SJSA1 (cell line): ENCODE data around the gene TBC1D17. TPM values are rescaled to one million over a fixed set of nuclear protein-coding genes. Genes with fewer than 3 reads are reported as not detected.

Experiments
- DNase-seq, 2 experiments: peaks; one replicate each; pipeline ENCODE4 v3.0.0-alpha.2; 2015 to 2020; ENCODE audit warnings: low spot score in 2 of 2, low read depth in 1 of 2
- H3K27ac ChIP-seq: fragments of 250-450 bp; sonication (Bioruptor Pico); 2 replicates; pipeline ENCODE4 v1.5.1; 2020; ENCODE audit warnings: mild to moderate bottlenecking, moderate library complexity
- H3K27me3 ChIP-seq: fragments of 250-450 bp; sonication (Bioruptor Pico); replicated peaks from 2 replicates; pipeline ENCODE4 v1.5.1; 2020; ENCODE audit warnings: mild to moderate bottlenecking, moderate library complexity
- H3K36me3 ChIP-seq: fragments of 250-450 bp; sonication (Bioruptor Pico); 2 replicates; pipeline ENCODE4 v1.5.1; 2020; ENCODE audit warnings: mild to moderate bottlenecking
- H3K4me1 ChIP-seq: fragments of 250-450 bp; sonication (Bioruptor Pico); replicated peaks from 2 replicates; pipeline ENCODE4 v1.6.1; 2021; ENCODE audit warnings: mild to moderate bottlenecking
- H3K4me3 ChIP-seq: fragments of 250-450 bp; sonication (Bioruptor Pico); 2 replicates; pipeline ENCODE4 v1.5.1; 2020; ENCODE audit warnings: mild to moderate bottlenecking
- H3K9me3 ChIP-seq: fragments of 250-450 bp; sonication (Bioruptor Pico); replicated peaks from 2 replicates; pipeline ENCODE4 v1.5.1; 2020; ENCODE audit warnings: mild to moderate bottlenecking
- total RNA-seq: library from RNA; depleted of rRNA; stranded (reverse); fragments of >200 nt; shearing (Covaris generic); gene quantifications from 2 replicates; pipeline ENCODE4 v1.2.3, GENCODE V29; 2014

The TBC1D17 gene
- total RNA-seq, 1 experiment from 2014 or later: 3.9 TPM

DNA sequence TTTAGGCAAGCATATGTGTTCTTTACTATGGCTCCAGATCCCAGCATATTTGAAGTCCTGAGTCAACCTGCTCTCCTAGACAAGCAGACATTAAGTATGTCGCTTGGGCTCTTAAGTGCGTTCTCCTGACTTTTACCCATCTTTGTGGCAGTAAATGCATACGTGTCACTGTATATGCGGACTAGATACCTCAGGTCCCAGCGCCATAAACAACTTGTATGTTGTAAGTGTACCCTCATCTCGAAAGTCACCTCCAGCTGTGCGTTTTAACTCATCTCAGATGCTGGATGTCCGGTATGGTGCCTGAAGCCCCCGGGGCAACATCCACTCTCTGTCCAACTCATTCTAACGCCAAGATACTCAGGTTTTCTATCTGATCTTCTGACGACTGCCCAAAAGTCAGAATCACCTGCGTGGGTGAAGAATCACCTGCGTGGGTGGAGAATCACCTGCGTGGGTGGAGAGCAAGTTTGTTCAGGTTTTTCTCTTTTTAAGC is 24.8 kb upstream of the TBC1D17 start:
- no peak overlapping the region for H3K27ac ChIP-seq
- peaks cover 44% of the 10 kb centered on the region for H3K36me3 ChIP-seq
- peaks cover 42% of the 10 kb centered on the region for H3K4me1 ChIP-seq
- H3K9me3 ChIP-seq: no peaks in the 10 kb centered on the region
- DNase-seq: no peak
- no peaks in the 10 kb centered on the region for H3K27me3 ChIP-seq
- peak overlapping the region; percentile 84; the same call in 1 of the 2 replicates for H3K4me3 ChIP-seq

DNA sequence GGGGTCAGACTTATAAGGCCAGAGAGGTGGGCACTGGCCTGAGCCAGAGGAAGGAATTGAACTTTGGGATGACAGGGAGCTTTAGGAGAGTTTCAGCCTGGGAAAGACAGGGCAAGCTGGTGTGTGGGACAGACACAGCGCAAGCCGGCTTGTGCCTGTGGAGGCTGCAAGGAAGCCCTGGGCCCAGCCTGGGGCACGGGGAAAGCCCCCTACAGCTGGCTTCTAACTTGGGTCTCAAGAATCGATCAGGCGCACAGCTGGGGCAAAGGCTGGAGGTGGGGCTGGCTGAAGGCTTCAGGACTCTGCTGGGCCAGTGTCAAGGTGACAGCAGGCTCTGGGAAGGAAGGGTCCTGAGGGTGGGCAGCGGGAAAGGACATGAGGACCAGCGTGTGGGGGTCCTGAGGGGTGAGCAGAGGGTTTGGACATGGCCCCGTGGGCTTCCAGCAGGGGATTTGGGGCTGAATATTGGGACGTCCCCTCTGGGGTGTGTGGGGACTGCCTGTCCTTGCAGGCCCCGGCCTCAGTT is 23.6 kb upstream of the TBC1D17 start:
- Histone ChIP-seq H3K27ac (no peak overlapping the region), H3K4me3 (no peak overlapping the region), H3K9me3 (no peaks in the 10 kb centered on the region), H3K27me3 (no peaks in the 10 kb centered on the region), H3K36me3 (peaks cover 56% of the 10 kb centered on the region), H3K4me1 (peaks cover 42% of the 10 kb centered on the region)
- no peak for DNase-seq

DNA sequence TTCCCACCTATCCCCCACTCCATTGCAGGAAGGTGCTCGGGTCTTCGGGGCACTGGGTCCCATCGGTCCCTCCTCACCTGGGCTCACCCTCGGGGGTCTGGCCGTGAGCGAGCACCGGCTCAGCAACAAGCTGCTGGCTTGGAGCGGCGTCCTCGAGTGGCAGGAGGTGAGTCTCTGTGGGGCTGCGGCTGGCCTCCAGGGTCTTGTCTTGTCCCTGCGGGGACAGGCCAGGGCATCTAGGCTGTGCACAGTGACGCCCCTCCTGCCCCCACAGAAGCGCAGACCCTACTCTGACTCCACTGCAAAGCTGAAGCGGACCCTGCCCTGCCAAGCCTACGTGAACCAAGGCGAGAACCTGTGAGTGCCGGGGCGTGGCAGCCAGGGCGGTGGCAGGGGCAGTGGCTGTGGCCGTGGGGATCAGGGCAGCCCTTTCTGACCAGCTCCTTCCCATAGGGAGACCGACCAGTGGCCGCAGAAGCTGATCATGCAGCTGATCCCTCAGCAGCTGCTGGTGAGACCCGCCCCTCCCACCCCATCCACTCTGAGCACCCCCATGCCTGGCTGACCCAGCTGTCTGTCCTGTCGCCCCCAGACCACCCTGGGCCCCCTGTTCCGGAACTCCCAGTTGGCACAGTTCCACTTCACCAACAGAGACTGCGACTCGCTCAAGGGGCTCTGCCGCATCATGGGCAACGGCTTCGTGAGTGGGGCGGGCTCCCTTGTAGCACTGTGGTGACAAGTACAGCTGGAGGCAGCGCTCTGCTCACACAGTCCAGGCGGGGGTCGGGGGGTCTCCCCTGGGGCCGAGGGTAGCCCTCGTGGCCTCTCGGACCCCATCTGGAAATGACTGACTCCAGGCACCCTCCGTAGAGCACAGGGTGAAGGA is 22.9 kb upstream of the TBC1D17 start:
- Histone ChIP-seq H3K27me3 (no peaks in the 10 kb centered on the region), H3K9me3 (no peaks in the 10 kb centered on the region), H3K4me1 (peaks cover 46% of the 10 kb centered on the region), H3K27ac (no peak overlapping the region), H3K4me3 (no peak overlapping the region), H3K36me3 (peaks cover 61% of the 10 kb centered on the region)
- DNase-seq: no peak

DNA sequence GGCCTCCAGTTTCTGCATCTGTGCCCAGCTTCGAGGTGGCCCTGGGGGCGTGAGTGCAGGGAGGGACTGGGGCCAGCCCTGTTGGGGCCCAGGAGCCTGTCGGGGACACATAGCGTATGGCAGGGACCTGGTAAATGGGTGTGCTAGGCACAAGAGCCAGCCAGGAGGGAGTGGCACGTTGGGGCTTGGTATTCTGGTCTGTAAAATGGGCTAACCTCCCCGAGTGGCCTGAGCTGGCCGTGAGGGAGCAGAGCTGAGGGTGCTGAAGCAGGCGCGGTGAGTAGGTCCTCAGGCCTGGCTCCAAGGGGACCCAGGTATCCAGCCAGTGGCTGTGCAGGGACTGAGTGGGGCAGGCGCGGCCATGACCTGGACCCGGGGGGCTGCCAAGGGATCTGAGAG is 22.2 kb upstream of the TBC1D17 start:
- H3K9me3 ChIP-seq: no peaks in the 10 kb centered on the region
- H3K4me3 ChIP-seq: no peak overlapping the region
- H3K36me3 ChIP-seq: peaks cover 68% of the 10 kb centered on the region
- H3K4me1 ChIP-seq: peaks cover 48% of the 10 kb centered on the region
- H3K27ac ChIP-seq: no peak overlapping the region
- no peak for DNase-seq
- H3K27me3 ChIP-seq: no peaks in the 10 kb centered on the region

DNA sequence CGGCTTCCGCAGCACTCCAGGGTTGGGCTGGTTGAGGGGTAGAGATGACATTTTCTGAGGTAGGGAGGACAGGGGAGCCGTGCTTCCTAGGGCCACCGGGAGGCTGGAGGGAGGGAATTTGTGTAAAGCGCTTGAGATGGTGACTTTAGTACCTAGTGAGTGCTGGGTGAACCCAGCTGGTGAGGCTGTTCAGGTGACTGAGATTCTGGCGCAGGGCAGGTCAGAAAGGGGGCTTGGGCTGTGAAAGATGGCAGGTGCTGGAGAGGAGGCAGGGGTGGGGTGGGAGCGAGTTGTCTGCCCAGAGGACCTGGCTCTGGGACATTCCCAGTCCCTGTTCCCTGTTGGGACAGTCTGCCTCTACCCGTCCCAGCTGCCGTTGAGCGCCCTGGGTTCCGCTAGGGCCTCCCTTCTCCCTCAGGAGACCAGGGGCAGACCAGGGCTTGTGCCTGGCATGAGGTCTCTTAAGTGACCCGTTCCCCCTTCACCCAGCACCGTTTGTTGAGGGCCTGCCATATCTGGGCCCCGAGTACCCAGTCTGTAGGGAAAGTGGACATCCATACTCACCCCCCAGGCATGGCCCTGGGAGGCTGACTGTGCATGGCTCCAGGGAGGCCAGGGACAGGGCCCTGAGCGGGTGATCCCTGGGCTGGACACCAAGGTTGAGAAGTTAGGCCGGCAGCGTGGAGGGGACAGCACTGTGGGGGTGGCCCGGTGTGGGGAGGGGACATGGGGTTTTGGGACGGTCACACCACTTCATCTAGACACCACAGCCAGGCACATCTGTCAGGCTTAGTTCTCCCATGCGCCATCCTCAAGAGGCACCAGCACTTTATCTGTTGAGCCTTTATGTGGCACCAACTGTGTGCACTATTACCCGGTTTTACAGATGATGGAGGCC is 21.6 kb upstream of the TBC1D17 start:
- peaks cover 45% of the 10 kb centered on the region for H3K4me1 ChIP-seq
- H3K27me3 ChIP-seq: no peaks in the 10 kb centered on the region
- no peak for DNase-seq
- H3K27ac ChIP-seq: no peak overlapping the region
- no peaks in the 10 kb centered on the region for H3K9me3 ChIP-seq
- no peak overlapping the region for H3K4me3 ChIP-seq
- peaks cover 71% of the 10 kb centered on the region for H3K36me3 ChIP-seq

DNA sequence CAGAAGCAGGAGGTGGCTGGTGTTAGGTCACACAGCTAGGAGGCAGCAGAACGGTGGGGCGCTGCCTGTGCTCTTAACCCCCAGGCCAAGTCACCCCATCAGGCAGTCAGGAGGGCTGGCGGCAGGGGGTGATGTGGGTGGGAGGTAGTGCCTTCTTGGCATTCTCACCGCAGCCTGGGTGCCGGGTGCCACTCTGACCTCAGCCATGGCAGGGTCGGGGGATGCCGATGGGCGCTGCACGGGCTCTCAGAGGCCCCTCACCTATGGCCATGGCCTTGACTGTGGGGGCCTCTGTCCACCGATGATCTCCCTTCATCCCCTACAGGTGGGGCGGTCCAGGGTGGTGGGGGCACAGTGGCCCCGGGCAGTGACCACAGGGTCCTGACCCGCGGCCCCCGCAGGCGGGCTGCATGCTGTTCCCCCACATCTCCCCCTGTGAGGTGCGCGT is 20.9 kb upstream of the TBC1D17 start:
- Histone ChIP-seq H3K27ac (no peak overlapping the region), H3K9me3 (no peaks in the 10 kb centered on the region), H3K27me3 (no peaks in the 10 kb centered on the region), H3K4me3 (no peak overlapping the region), H3K36me3 (peaks cover 74% of the 10 kb centered on the region), H3K4me1 (peaks cover 45% of the 10 kb centered on the region)
- no peak for DNase-seq

DNA sequence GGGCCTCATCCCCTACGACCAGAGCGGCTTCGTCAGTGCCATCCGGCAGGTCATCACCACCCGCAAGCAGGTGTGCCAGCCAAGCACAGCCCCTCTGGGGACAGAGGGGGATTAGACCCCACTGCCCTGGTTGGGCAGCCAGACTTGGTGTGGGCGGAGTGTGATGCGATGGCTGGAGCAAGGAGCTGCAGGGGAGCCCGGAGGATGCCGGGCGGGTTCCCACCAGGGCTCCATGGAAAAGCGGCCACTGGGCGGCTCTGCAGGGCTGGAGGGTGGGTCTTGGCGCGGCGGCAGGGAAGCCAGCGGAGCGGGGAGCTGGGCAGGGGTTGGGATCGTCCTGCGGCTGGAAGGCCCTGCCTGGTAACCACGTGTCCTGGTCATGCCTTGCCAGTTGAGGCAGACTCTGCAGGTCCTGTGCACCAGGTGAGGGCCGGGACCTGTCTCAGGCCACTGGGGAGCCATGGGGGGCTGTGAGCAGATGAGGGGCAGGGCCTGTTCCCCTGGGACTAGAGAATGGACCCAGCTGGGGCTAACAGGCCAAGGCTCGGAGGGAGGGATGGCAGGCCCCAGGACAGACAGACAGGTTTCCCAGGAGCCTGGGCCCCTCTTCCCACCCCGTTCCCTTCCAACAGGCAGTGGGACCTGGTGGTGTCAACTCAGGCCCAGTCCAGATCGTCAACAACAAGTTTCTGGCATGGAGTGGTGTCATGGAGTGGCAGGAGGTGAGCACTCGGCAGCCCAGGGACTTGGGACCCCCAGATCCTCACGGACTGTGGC is 20.3 kb upstream of the TBC1D17 start:
- Histone ChIP-seq H3K4me3 (no peak overlapping the region), H3K9me3 (no peaks in the 10 kb centered on the region), H3K27ac (no peak overlapping the region), H3K4me1 (peaks cover 40% of the 10 kb centered on the region), H3K27me3 (no peaks in the 10 kb centered on the region), H3K36me3 (peaks cover 78% of the 10 kb centered on the region)
- no peak for DNase-seq

DNA sequence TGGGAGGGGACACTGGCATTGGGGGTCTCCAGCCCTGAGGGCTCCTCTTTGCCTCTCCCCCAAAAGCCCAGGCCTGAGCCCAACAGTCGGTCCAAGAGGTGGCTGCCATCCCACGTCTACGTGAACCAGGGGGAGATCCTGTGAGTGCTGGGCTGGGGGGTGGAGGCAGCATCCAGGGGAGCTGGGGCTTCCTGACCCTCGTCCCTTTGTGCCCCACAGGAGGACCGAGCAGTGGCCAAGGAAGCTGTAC is 19.7 kb upstream of the TBC1D17 start:
- peaks cover 83% of the 10 kb centered on the region for H3K36me3 ChIP-seq
- no peaks in the 10 kb centered on the region for H3K27me3 ChIP-seq
- no peak overlapping the region for H3K4me3 ChIP-seq
- peaks cover 35% of the 10 kb centered on the region for H3K4me1 ChIP-seq
- H3K27ac ChIP-seq: no peak overlapping the region
- no peak for DNase-seq
- no peaks in the 10 kb centered on the region for H3K9me3 ChIP-seq

DNA sequence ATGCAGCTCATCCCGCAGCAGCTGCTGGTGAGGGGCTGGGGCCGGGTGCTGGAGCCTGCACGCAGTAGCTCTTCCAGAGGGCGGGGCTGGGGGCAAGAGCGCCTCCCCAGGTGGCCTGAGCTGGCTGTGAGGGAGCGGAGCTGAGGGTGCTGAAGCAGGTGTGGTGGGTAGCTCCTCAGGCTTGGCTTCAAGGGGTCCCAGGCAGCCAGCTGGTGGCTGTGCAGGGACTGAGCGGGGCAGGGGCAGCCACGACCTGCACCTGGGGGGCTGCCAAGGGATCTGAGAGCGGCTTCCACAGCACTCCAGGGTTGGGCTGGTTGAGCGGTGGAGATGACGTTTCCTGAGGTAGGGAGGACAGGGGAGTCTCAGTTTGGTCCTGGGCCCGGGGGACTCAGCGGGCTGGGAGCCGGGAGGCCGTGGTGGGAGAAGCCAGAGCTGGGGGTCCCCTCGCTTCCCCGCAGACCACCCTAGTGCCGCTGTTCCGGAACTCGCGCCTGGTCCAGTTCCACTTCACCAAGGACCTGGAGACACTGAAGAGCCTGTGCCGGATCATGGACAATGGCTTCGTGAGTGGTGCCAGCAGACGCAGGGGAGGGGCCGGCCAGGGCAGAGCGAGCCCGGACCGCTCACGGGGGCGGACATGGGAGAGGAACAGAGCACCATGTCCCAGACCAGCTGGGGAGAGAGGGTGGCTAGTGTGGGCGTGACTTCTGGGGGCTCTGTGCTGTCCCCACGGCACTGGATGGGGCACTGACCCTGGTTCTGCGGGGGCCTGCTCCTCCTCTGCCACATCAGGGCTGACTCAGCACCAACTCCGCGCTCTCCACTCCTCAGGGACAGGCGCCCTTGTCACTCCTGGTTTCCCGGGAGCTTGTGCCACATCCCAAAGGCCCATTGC is 19.2 kb upstream of the TBC1D17 start:
- Histone ChIP-seq H3K9me3 (no peaks in the 10 kb centered on the region), H3K27ac (peak overlapping the region; percentile 62), H3K4me1 (peaks cover 32% of the 10 kb centered on the region), H3K36me3 (peaks cover 89% of the 10 kb centered on the region), H3K27me3 (no peaks in the 10 kb centered on the region), H3K4me3 (no peak overlapping the region)
- no peak for DNase-seq

DNA sequence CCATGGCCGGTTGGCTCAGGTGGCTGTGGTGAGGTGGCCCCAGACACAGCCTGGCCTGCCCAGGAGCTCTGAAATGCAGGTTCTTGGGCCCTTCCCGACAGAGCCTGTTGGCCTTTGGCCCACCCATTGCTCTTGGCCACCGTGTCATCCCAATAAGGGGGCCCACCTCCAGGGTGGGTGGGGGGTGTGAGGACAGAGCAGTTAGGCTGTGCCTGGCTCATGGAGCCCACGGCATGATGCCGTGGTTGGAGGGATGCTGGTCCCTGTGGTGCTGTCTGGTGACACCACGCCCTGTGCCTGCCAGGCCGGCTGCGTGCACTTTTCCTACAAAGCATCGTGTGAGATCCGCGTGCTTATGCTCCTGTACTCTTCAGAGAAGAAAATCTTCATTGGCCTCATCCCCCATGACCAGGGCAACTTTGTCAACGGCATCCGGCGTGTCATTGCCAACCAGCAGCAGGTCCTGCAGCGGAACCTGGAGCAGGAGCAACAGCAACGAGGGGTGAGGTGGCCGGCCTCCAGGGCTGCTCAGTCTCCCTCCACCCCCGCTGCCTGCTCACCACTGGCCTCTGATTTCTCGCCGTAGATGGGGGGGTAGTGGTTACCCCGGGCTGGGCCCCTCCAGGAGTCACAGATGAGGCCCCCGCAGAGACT is 17.7 kb upstream of the TBC1D17 start:
- peaks cover 93% of the 10 kb centered on the region for H3K36me3 ChIP-seq

DNA sequence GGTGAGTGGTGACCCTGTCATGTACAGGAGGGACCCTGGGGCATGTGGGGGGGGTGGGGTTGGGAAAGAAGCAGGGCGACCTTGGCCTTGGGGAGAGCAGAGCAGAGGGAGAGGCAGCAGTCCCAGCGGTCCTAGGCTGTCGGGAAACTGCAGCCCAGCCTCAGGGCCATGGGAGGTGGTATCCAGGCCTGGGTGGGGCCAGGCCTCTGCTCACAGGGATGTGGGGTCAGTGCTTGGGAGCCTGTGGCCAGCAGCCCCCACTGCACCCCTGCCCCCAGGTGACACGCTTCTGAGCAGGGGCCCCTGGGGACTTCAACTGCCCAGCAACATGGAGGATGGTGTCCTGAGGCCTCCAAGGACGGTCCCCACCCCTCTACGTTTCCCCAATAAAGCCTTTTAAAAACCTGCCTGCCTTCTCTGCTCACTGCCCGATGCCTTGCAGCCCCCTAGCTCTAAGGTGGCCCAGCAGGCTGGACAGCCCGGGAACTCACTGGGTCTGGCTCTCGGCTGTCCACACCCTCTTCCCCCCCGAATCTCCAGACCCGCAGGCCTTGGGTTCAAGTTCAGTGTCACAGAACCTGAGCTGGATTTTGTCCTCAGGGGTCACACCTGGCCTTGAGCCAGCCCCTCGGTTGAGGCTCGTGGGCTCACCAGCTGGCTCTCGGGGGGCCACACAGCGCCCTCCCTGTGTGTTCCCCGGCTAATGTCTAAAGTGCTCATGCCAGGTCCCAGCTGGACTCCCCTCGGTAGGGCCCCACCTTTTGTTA is 17.0 kb upstream of the TBC1D17 start:
- Histone ChIP-seq H3K4me3 (no peak overlapping the region), H3K9me3 (no peaks in the 10 kb centered on the region), H3K4me1 (peaks cover 29% of the 10 kb centered on the region), H3K36me3 (peaks cover 90% of the 10 kb centered on the region), H3K27me3 (no peaks in the 10 kb centered on the region), H3K27ac (peak overlapping the region; percentile 62; the same call in 1 of the 2 replicates)
- no peak for DNase-seq

More for the DNA sequence above, 17.7 kb upstream of the TBC1D17 start:
- Histone ChIP-seq H3K4me3 (no peak overlapping the region), H3K27me3 (no peaks in the 10 kb centered on the region), H3K9me3 (no peaks in the 10 kb centered on the region), H3K4me1 (peaks cover 26% of the 10 kb centered on the region), H3K27ac (peak overlapping the region; percentile 62)
- no peak for DNase-seq
